Breast epithelium (tissue), 4 donors: ENCODE results near the gene CMKLR1. TPM values are rescaled to one million over a fixed set of nuclear protein-coding genes. Genes with fewer than 3 reads are reported as not detected.

Experiments
- DNase-seq, 2 donors: peaks; one replicate each; pipeline ENCODE4 v3.0.0-alpha.2; 2019; ENCODE audit warnings: low spot score in 2 of 2
- H3K27ac ChIP-seq, 2 donors: fragments of 200-600 bp; sonication (generic) in 1 of 2; one replicate each; pipeline ENCODE4 v1.5.1; 2016 to 2019; ENCODE audit warnings: mild to moderate bottlenecking in 1 of 2
- H3K27me3 ChIP-seq, 2 donors: fragments of 200-600 bp; sonication (generic) in 1 of 2; one replicate each; pipeline versions ENCODE4 v1.5.1 to v1.6.0; 2017 to 2019; ENCODE audit warnings: control low read depth in 1 of 2, mild to moderate bottlenecking in 1 of 2
- H3K36me3 ChIP-seq: fragments of 200-600 bp; one replicate; pipeline ENCODE4 v1.5.1; 2019
- H3K4me1 ChIP-seq, 2 donors: fragments of 200-600 bp; sonication (generic); one replicate each; pipeline ENCODE4 v1.5.1; 2016 to 2019; ENCODE audit warnings: control low read depth in 1 of 2
- H3K4me3 ChIP-seq, 3 donors: fragments of 200-600 bp; sonication (generic); 1 replicate in 2 of 3; 2 replicates in 1 of 3; pipeline ENCODE4 v1.5.1; 2016 to 2019; ENCODE audit warnings: mild to moderate bottlenecking in 3 of 3, moderate library complexity in 2 of 3
- H3K9me3 ChIP-seq, 2 donors: fragments of 200-600 bp; sonication (generic) in 1 of 2; one replicate each; pipeline ENCODE4 v1.5.1; 2016 to 2019; ENCODE audit warnings: control low read depth in 1 of 2
- CTCF ChIP-seq, 3 donors: fragments of 450-650 bp; IDR thresholded peaks; one replicate each; pipeline ENCODE4 v1.5.1; 2016 to 2017; ENCODE audit warnings: antibody characterized with exemption in 3 of 3, mild to moderate bottlenecking in 3 of 3, moderate library complexity in 3 of 3
- POLR2A ChIP-seq: fragments of 450-650 bp; IDR thresholded peaks from one replicate; pipeline ENCODE4 v1.6.1; 2016; ENCODE audit warnings: antibody characterized with exemption, mild to moderate bottlenecking, moderate library complexity
- POLR2AphosphoS5 ChIP-seq, 3 donors: sonication (generic); formaldehyde crosslinking; IDR thresholded peaks; one replicate each; pipeline ENCODE4 v1.6.1; 2017; ENCODE audit warnings: antibody characterized with exemption in 3 of 3
- intact Hi-C: fragments of 100-400 bp; cut with DNase I; formaldehyde crosslinking; loops from one replicate; pipeline ENCODE4 v1.15.1; 2023; ENCODE audit warnings: low total_unique reads
- total RNA-seq, 3 donors: library from RNA; depleted of rRNA; stranded (reverse); fragments of >200 nt; gene quantifications; one replicate each; pipeline ENCODE4 v1.1.0, GENCODE V29; 2016

CMKLR1 gene
- total RNA-seq, 3 donors from 2014 or later: 4.9 to 30.2 (median 9.1) TPM

- intact Hi-C loops: loop anchor here (10.0 kb wide), 1 partner anchor 169 kb away; the partner anchor contains the start of gene FICD
- H3K4me1 ChIP-seq: no peaks in the 10 kb centered on the region
- H3K27ac ChIP-seq: no peak overlapping the region
- H3K27me3 ChIP-seq: no peaks in the 10 kb centered on the region
- H3K36me3 ChIP-seq: no peaks in the 10 kb centered on the region
- H3K9me3 ChIP-seq: peaks cover 0 to 6% of the 10 kb centered on the region in 2 donors
- no peak for DNase-seq
- H3K4me3 ChIP-seq: no peak overlapping the region
- TF ChIP-seq CTCF (IDR thresholded peaks at IDR 0.05): no peak
- TF ChIP-seq POLR2A: no peak
- no peak for TF ChIP-seq POLR2AphosphoS5 (IDR thresholded peaks at IDR 0.05)
These were observed 6.9 kb upstream of the CMKLR1 start for GRCh38 chr12:108345716-108346633.

- Histone ChIP-seq H3K9me3 (peaks cover 0 to 6% of the 10 kb centered on the region in 2 donors), H3K4me3 (no peak overlapping the region), H3K4me1 (no peaks in the 10 kb centered on the region), H3K27me3 (no peaks in the 10 kb centered on the region), H3K36me3 (no peaks in the 10 kb centered on the region), H3K27ac (no peak overlapping the region)
- no peak for TF ChIP-seq CTCF (IDR thresholded peaks at IDR 0.05)
- TF ChIP-seq POLR2A: no peak
- TF ChIP-seq POLR2AphosphoS5 (IDR thresholded peaks at IDR 0.05): no peak
- no peak for DNase-seq
- intact Hi-C loops: loop anchor here (10.0 kb wide), 1 partner anchor 172 kb away; the partner anchor contains the start of gene FICD
These were observed 3.9 kb upstream of the CMKLR1 start for GRCh38 chr12:108342985-108343384.

- H3K4me3 ChIP-seq: no peak overlapping the region
- H3K27ac ChIP-seq: no peak overlapping the region
- no peaks in the 10 kb centered on the region for H3K27me3 ChIP-seq
- H3K4me1 ChIP-seq: no peaks in the 10 kb centered on the region
- H3K36me3 ChIP-seq: no peaks in the 10 kb centered on the region
- DNase-seq: no peak
- peaks cover 0 to 6% of the 10 kb centered on the region in 2 donors for H3K9me3 ChIP-seq
- intact Hi-C loops: loop anchor here (10.0 kb wide), 1 partner anchor 173 kb away; the partner anchor contains the start of gene FICD
- TF ChIP-seq POLR2A: no peak
- no peak for TF ChIP-seq CTCF (IDR thresholded peaks at IDR 0.05)
- TF ChIP-seq POLR2AphosphoS5 (IDR thresholded peaks at IDR 0.05): no peak
These were observed 3.0 kb upstream of the CMKLR1 start for GRCh38 chr12:108341854-108342847.

GRCh38 chr12:108341356-108341755, 2.2 kb upstream of the CMKLR1 start:
- no peak for TF ChIP-seq POLR2A
- TF ChIP-seq POLR2AphosphoS5 (IDR thresholded peaks at IDR 0.05): no peak
- TF ChIP-seq CTCF (IDR thresholded peaks at IDR 0.05): no peak
- H3K4me1 ChIP-seq: no peaks in the 10 kb centered on the region
- peaks cover 0 to 6% of the 10 kb centered on the region in 2 donors for H3K9me3 ChIP-seq
- no peaks in the 10 kb centered on the region for H3K27me3 ChIP-seq
- H3K4me3 ChIP-seq: no peak overlapping the region
- DNase-seq: no peak
- H3K27ac ChIP-seq: no peak overlapping the region
- intact Hi-C loops: loop anchor here (10.0 kb wide), 1 partner anchor 173 kb away; the partner anchor contains the start of gene FICD
- no peaks in the 10 kb centered on the region for H3K36me3 ChIP-seq
